HUES48 (cell line): Measurements from ENCODE around the gene MANBA.

ENCODE experiments used
- H3K27ac ChIP-seq: one replicate; pipeline ENCODE4 v1.7.0; 2013; ENCODE audit warnings: low read depth, low read length, inconsistent platforms
- H3K27me3 ChIP-seq: 2 replicates; pipeline ENCODE4 v1.6.1; 2013; ENCODE audit warnings: mild to moderate bottlenecking, low read length; ENCODE audit not compliant: control insufficient read depth, insufficient read depth
- H3K36me3 ChIP-seq: 2 replicates; pipeline ENCODE4 v1.6.1; 2013; ENCODE audit warnings: low read length; ENCODE audit not compliant: control insufficient read depth, insufficient read depth
- H3K4me1 ChIP-seq: 2 replicates; pipeline ENCODE4 v1.6.1; 2013; ENCODE audit warnings: mild to moderate bottlenecking, low read length; ENCODE audit not compliant: control insufficient read depth, insufficient read depth
- H3K4me3 ChIP-seq: 2 replicates; pipeline ENCODE4 v1.5.1; 2013; ENCODE audit warnings: mild to moderate bottlenecking, low read depth, low read length
- H3K9ac ChIP-seq: 2 replicates; pipeline ENCODE4 v1.6.1; 2013; ENCODE audit warnings: mild to moderate bottlenecking, low read depth, low read length, moderate library complexity
- H3K9me3 ChIP-seq: 2 replicates; pipeline ENCODE4 v1.6.1; 2013; ENCODE audit warnings: low read length; ENCODE audit not compliant: control insufficient read depth, insufficient read depth

The MANBA gene

DNA sequence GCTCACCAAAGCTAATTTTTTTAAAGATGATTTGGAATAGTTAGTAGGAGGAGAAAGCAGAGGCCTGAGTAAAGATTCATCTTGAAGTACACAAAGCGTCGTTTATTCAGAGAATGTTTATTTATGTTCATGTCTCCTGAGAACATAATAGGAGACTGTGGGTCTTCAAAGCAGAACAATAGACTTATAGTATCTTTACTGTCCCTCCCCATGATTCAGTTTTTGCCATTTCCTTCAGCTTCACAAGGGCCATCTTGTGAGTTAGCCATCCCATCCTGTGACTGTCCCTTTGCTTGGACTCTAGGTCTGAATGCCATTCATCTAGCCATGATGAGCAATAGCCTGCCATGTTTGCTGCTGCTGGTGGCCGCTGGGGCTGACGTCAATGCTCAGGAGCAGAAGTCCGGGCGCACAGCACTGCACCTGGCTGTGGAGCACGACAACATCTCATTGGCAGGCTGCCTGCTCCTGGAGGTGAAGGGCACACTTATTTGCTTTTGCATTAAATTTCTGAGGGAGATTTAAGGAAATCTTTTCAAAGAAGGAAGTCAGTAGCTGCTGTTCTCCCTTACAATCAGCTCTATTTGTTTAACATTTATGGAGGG, 153.8 kb downstream of the MANBA start:
- H3K4me1 ChIP-seq: no peaks in the 10 kb centered on the region
- H3K9me3 ChIP-seq: no peaks in the 10 kb centered on the region
- H3K9ac ChIP-seq: no peak overlapping the region
- H3K27ac ChIP-seq: no peak overlapping the region
- H3K27me3 ChIP-seq: no peaks in the 10 kb centered on the region
- H3K4me3 ChIP-seq: no peak overlapping the region
- H3K36me3 ChIP-seq: no peaks in the 10 kb centered on the region

DNA sequence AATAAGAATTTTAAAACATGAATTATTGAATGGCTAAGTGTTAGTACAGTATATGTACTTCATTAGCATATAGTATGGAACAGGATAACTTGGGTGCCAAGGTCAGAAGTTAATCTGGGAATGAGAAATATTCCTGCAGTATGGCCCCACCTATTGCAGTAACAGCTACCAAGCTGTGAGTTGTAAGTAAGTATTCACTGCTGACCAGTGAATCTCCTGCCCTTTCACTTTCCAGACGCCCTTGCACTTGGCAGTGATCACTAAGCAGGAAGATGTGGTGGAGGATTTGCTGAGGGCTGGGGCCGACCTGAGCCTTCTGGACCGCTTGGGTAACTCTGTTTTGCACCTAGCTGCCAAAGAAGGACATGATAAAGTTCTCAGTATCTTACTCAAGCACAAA, 154.5 kb downstream of the MANBA start:
- no peaks in the 10 kb centered on the region for H3K4me1 ChIP-seq
- no peaks in the 10 kb centered on the region for H3K36me3 ChIP-seq
- no peak overlapping the region for H3K9ac ChIP-seq
- no peaks in the 10 kb centered on the region for H3K9me3 ChIP-seq
- H3K27ac ChIP-seq: no peak overlapping the region
- no peak overlapping the region for H3K4me3 ChIP-seq
- H3K27me3 ChIP-seq: no peaks in the 10 kb centered on the region

DNA sequence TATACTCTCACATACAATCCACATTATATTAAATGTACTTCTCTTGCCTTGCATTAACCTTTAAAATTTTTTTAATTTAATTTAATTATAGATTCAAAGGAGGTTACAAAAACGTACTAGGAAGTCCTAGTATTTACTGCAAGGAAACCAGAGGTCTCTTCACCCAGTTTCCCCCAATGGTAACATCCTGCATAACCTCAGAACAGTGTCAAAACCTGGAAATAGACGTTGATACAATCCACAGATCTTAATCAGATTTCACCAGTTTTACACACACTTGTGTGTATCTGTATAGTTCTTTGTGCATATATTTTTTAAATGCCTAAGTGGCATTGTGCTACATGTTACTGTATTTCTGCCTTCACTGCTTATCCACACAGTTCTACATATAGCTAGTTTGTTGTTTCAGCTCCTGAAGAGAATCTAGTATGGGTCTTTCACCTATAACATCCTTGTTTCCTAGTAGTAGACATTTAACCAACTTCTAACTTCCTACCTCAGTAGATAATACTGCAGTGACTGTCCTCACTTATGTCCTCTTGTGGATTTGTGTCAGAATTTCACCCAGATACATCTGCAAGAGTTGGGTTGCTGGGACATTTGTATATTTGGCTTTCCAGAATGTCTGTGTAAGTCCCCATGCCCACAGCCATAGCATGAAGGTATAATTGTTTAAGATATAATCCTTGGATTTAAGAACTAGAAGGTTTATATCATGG, 156.4 kb downstream of the MANBA start:
- no peaks in the 10 kb centered on the region for H3K36me3 ChIP-seq
- H3K27me3 ChIP-seq: no peaks in the 10 kb centered on the region
- no peaks in the 10 kb centered on the region for H3K9me3 ChIP-seq
- no peak overlapping the region for H3K4me3 ChIP-seq
- H3K9ac ChIP-seq: no peak overlapping the region
- no peaks in the 10 kb centered on the region for H3K4me1 ChIP-seq
- no peak overlapping the region for H3K27ac ChIP-seq

DNA sequence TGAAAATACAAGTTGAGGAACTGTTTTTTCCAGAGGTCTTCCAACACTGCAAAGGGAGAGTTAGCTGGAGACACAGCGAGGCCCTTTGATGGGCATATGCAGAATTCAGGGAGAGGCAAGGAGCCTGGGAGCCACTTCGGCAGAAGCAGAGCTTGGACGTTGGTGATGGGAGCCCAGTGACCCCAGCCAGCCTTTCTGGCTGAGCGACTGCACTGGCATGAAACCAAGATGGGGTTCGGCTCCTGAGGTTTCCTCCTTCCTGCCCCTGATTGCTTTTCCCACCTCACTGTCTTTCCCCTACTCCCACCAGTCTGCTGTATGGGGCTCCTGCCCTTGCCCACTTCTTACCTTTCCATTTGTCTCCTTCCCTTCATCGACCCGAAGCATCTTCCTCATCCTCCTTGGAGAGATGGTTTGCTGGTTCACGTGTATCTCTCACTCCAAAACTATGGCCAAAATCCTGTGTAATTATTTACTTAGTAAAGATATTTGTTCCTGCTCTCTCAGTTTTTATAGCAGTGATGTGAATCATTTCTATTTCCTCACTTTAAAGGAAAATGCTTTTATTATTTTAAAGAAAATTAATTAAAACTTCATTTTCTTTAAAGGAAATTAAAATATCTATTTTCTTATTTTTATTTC, 159.1 kb downstream of the MANBA start:
- no peaks in the 10 kb centered on the region; the same call in 1 of the 2 replicates for H3K36me3 ChIP-seq
- H3K4me3 ChIP-seq: no peak overlapping the region
- H3K4me1 ChIP-seq: no peaks in the 10 kb centered on the region
- H3K9ac ChIP-seq: no peak overlapping the region
- H3K9me3 ChIP-seq: no peaks in the 10 kb centered on the region
- H3K27me3 ChIP-seq: no peaks in the 10 kb centered on the region
- H3K27ac ChIP-seq: no peak overlapping the region

DNA sequence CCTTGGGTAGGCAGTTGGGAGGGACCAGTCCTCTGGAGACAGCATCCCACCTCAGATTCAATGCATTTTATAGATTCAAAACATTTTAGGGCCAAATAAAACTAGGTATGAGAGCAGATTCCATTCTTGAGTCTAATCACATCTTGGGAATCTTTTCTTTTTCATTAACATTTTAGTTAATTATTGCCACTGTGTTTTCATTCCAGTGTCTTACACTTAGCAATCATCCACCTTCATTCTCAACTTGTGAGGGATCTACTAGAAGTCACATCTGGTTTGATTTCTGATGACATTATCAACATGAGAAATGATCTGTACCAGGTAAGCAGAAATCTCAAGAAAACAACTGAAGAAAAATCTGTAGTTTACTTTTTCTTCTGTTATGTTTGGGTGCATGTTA, 160.1 kb downstream of the MANBA start:
- H3K4me3 ChIP-seq: no peak overlapping the region
- H3K4me1 ChIP-seq: no peaks in the 10 kb centered on the region
- H3K9me3 ChIP-seq: no peaks in the 10 kb centered on the region
- H3K27ac ChIP-seq: no peak overlapping the region
- H3K36me3 ChIP-seq: no peaks in the 10 kb centered on the region; the same call in 1 of the 2 replicates
- H3K9ac ChIP-seq: no peak overlapping the region
- no peaks in the 10 kb centered on the region for H3K27me3 ChIP-seq

DNA sequence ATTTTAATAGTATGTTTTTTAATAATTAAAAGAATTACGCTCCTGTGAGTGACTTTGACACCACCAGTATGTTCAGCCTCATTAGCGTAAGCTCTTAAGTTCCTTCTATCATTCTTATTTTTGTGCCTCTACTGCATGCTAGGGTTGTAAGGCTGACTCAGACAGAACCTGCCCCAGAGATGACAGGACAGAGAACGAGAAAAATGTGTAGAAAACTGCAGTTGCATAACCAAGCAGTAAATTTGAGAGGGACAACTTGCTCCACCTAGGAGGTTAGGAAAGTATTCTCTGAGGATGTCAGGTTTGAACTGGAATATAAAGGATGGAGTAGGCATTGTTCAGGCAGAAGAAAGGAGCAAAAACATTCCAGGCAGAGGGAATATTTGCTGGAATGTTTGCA, 160.9 kb downstream of the MANBA start:
- H3K36me3 ChIP-seq: no peaks in the 10 kb centered on the region; the same call in 1 of the 2 replicates
- H3K27ac ChIP-seq: no peak overlapping the region
- no peak overlapping the region for H3K9ac ChIP-seq
- H3K4me3 ChIP-seq: no peak overlapping the region
- H3K9me3 ChIP-seq: no peaks in the 10 kb centered on the region
- no peaks in the 10 kb centered on the region for H3K4me1 ChIP-seq
- no peaks in the 10 kb centered on the region for H3K27me3 ChIP-seq

DNA sequence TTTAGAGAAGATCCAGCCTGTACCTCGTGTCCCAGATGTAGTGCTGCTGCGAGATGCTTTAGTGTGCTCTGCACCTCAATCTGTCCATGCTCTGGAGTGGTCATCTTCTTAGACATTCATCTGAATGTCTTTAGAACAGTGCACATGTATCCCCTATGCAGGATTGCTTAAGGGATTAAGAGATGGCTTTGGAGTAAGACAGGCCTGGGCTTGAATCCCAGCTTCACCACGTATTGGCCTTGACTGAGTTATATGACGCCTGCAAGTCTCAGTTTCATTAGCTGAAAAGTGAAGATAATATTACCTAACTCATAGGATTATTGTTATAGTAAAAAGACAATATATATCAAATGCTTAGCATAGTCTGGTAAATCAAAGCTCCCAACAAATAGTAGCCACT, 161.3 kb downstream of the MANBA start:
- no peaks in the 10 kb centered on the region for H3K9me3 ChIP-seq
- no peaks in the 10 kb centered on the region; the same call in 1 of the 2 replicates for H3K36me3 ChIP-seq
- no peak overlapping the region for H3K27ac ChIP-seq
- no peak overlapping the region for H3K4me3 ChIP-seq
- H3K27me3 ChIP-seq: no peaks in the 10 kb centered on the region
- no peak overlapping the region for H3K9ac ChIP-seq
- no peaks in the 10 kb centered on the region for H3K4me1 ChIP-seq

DNA sequence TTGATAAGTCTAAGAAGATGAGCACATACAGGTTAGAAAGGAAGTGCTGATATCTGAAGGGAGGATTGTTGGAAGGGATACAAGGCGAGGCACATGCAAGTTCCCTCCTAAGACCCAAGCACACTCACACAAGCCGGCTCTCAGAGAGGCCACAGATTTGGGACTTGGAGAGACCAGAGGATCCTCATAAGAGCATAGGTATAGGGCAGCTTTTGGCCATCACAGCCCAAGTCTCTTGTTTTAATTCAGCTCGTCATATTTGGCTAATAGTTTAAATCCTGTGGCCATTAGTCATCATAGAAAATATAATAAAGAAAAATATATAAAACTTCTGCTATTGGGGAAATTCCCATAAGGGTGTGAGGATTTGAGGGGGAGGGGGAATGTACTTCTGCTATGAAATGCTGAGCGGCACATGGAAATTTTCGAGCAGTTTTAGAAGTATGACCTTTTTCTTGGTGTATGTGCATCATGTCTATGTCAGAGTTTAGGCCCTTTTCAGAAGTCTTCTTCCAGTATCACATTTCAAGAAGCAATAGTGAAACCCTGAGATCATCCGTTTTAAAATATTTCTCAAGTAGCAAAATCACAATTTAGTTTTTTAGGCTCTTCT, 161.9 kb downstream of the MANBA start:
- Histone ChIP-seq H3K4me3 (no peak overlapping the region), H3K9ac (no peak overlapping the region), H3K27ac (no peak overlapping the region), H3K27me3 (no peaks in the 10 kb centered on the region), H3K9me3 (no peaks in the 10 kb centered on the region), H3K4me1 (no peaks in the 10 kb centered on the region), H3K36me3 (no peaks in the 10 kb centered on the region; the same call in 1 of the 2 replicates)

DNA sequence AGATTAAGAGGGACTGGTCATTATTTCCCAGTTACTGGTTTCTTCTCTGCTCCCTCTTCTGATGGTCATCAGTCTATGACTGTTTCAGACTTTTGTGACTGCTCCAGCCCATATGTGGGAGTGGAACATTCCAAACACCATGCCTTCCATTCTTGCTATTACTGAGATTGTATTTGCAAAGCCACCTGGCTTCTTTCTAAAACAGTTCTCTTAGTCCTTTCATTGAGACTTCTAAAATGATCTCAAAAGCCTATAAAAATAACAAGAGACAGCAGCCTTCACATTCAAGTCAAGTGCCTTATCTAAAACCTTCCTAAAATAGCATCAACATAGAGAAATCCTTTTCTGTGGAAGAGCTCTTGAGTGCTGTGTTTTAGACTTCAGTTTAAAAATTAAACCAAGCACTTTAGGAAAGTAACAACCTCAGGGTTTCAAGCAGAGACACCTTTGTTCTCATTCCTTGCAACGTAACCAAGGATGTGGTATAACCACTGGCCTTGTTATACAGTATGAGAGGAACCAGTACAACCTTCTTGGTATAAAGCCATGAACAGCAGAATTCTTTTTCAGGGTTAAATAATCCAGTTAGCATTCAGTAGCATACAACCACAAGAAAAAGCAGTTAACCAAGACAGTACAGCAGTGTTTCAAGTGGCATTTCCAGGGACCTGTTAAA, 162.5 kb downstream of the MANBA start:
- H3K9me3 ChIP-seq: no peaks in the 10 kb centered on the region
- H3K36me3 ChIP-seq: no peaks in the 10 kb centered on the region; the same call in 1 of the 2 replicates
- no peak overlapping the region for H3K4me3 ChIP-seq
- H3K9ac ChIP-seq: no peak overlapping the region
- no peaks in the 10 kb centered on the region for H3K27me3 ChIP-seq
- H3K4me1 ChIP-seq: no peaks in the 10 kb centered on the region
- no peak overlapping the region for H3K27ac ChIP-seq

DNA sequence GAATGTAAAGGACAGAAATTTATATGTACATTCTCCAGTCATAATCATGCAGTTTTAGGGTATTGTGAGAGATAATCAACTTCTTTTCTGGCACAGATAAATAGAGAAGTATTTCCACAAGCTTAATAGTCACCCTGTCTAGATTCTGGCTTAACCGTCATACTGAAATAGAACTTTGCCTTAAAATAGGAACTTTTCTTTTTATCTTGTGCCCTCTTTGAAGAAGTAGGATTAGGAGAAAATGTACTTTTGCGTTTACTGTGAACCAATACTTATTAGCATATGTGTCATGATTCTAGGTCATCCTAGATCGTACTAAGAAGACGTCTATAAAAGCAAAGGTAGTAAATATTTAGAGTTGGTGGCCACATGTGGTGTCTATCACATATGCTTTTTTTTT, 164.2 kb downstream of the MANBA start:
- no peak overlapping the region for H3K4me3 ChIP-seq
- H3K4me1 ChIP-seq: no peaks in the 10 kb centered on the region
- no peak overlapping the region for H3K27ac ChIP-seq
- no peaks in the 10 kb centered on the region for H3K9me3 ChIP-seq
- H3K27me3 ChIP-seq: no peaks in the 10 kb centered on the region
- H3K36me3 ChIP-seq: no peaks in the 10 kb centered on the region; the same call in 1 of the 2 replicates
- H3K9ac ChIP-seq: no peak overlapping the region
